GM21723 (cell line): ENCODE data around the gene TMEM191C.
"Not testable (repeated sequence)": the region's sequence is repeated elsewhere in the genome, so short reads cannot be mapped to it uniquely, and the experiment has no call there.

ENCODE experiments used
- ATAC-seq: cut with Tn5 transposase; IDR thresholded peaks from one replicate; pipeline ENCODE4 v1.9.1; 2021; ENCODE audit warnings: mild to moderate bottlenecking, moderate library complexity; ENCODE audit not compliant: unreplicated experiment

TMEM191C gene

DNA sequence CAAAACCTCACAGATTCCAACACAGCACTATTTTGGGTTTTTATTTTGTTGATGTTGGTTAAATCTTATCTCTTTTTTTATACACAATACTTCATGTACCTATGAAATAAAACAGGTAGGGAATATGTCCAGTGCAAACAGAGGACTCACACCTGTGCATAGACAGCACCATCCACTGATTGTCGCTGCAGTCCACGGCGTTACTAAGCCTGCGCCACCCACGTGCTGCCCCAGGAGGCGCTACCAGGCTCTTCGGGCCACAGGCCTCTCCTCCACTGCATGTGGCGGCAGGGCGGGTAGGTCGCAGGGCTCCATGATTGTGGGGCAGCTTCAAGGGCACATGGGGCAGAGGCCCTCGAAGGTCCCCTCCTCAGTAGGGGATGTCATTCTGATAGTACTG, 5.8 kb downstream of the TMEM191C start:
- not testable (repeated sequence) for ATAC-seq

- not testable (repeated sequence) for ATAC-seq
Measured at GRCh38 chr22:21473664-21474063, 6.5 kb downstream of the TMEM191C start.

- ATAC-seq: not testable (repeated sequence)
Measured at GRCh38 chr22:21484039-21484438, 16.9 kb downstream of the TMEM191C start.

DNA sequence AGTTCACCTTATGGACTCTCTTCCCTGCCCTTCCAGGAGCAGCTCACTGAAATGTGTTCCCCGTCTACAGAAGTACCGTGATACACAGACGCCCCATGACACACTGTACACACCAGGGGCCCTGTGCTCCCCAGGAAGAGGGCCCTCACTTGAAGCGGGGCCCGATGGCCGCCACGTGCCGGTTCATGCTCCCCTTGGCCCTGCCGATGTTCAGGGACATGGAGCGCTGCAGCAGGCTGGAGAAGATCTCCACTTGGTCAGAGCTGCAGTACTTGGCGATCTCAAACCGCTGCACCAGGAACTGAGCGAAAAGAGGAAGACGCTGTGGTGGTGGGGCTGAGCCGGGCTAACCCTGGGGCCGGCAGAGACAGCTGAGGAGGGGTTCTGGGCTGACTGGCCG, 20.5 kb downstream of the TMEM191C start:
- ATAC-seq: not testable (repeated sequence)

- ATAC-seq: not testable (repeated sequence)
Measured at GRCh38 chr22:21489149-21489680, 22.0 kb downstream of the TMEM191C start.

DNA sequence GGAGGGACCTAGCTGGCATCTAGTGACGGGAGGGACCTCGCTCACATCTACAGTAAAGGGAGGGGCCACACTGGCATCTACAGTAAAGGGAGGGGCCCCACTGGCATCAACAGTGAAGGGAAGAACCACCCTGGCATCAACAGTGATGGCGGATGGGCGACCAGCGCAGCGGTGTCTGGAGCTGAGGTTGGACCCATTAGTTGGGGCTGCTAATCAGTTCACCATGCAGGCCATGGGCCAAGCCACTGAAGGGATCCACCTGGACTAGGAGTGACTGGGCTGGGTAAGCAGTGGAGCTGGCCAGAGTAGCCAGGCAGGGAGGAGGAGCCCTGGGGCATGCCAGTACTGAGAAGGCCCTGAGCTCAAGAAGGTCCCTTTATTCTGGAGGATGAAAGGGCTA, 23.4 kb downstream of the TMEM191C start:
- ATAC-seq: not testable (repeated sequence)

DNA sequence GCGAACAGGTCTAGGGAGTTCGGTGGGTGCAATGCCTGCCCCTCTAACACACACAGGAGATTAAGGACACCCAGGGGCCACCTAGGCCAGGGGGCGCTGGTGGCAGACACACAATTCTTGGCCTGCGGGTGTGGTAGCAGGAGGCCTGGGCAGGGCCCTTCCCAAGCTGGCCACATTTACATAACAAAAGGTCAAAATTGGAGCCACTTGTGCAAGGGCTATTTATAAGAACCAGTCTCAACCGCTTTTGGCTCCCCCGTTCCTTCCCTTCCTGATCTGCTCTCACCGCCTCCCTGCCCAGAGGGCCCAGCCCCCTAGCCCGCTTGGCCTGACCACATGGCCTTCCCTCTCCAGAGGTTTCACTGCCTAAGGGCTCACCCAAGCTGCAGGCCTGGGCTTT, 25.1 kb downstream of the TMEM191C start:
- ATAC-seq: not testable (repeated sequence)

DNA sequence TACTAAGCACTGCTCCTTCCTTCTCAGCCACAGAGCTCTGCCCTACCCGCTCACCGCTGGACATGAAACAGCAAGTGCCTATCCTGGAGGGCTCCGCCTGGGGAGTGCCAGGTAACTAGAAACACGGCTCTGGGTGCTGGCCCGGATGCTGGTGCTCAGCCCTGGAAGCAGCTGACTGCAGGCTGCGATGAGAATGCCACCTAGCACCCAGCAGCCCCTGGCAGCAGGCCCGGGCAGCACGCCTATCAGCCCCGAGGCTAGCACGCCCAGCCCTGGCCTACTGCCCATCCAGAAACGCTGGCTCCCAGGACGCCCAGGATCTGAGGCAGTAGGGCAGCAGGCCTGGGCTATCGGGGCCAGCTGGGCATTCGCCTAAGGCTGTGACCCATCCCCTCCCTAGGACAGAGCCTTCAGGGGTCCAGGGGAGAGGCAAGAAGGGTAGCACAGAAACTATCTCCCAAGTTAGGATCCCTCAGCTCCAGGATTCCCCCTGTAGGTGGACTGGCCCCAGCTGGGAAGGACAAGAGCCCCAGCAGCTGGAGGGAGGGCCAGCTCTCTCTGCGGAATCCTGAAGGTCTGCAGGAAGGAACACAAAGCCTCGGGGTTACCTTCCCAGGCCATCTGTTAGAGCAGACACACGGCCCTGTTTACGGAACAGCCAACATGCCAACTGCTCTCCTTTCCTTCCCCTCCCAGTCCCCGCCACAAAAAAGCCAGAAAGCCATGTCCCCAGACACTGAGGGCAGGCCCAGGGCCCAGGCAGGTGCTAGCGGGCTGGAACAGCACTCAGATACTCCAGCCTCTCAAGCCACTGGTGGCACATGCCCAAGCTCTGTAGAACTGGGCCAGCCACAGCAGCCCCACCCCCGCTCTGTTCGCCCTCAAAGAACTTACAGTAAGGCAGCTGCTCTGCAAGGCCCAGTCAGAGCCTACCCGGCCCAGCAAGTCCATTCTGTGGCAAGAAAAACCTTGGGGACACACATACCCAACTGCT, 26.9 kb downstream of the TMEM191C start:
- ATAC-seq: not testable (repeated sequence)

DNA sequence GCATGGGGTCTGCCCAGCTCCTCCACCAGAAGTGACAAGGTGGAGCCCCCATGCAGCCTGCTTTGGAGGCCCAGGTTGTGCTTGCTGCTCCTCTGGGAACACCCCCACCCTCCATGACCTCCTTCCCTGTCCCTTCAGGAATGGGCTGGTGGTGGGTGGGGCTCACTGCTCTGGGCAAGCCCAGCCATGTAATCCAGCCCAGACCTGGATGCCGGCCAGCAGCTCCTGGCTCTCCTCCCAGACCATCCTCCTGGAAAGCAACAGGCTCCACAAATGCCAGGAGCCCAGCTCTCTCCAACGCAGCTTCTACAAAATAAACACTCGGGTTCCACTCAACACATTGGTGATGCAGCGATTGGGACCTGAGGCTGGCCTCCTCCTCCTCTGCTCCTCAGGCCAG, 30.8 kb downstream of the TMEM191C start:
- not testable (repeated sequence) for ATAC-seq

DNA sequence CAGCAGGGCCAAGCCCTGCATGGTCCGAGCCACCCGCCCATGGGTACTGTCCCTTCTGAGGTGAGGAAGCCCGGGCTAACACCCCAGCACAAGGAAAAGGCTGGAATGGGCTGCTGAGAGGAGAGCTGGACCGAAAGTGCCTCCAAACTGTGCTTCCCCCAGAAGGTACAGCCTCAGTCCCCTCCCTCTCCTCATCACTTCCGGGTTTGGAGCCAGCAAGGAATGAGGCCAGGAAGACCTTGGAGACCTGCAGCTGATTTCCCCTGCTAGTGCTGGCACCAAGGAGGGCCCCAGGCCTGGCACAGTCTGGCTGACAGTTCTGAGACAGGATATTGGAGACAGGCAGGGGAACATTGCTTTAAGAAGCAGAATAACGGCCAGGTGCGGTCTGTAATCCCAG, 31.3 kb downstream of the TMEM191C start:
- ATAC-seq: not testable (repeated sequence)

DNA sequence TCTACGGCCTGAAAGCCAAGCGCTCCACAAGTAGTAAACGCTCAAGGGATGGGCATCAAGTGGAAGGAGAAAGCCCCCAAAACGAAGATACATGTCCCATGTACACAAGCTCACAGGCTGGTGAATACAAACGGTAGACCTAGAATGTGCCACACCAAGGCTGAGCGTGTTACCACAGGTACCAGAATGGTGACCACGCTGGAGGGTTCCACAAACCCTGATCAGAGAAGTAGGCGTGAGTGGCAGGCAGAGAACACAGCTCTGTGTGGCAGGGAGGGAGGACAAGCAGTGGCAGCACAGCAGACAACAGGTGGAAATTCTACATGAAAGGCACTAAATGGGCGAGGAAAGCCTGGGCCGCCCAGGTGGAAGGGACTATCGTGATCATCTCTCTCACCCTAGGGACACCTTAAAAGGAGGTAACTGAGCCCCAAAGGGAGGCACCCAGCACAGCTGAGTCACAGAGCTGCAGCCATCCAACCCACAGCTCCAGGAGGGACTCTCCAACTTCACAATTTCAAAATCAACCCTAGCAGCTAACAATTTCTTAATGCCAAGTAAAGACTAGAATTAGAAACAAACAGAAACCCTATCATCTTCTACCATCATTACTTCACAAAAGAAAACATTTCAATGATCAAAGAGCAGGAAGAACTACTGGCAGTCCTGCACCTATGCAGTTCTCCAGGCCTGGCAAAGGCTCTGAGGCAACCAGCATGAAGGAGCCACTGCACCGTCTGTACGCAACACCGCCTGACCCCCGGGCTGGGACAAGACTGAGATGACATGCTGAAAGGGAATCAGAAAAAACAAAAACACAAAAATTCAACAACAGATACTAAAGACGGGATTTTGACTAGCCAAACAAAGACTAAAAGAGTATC, 32.7 kb downstream of the TMEM191C start:
- not testable (repeated sequence) for ATAC-seq

DNA sequence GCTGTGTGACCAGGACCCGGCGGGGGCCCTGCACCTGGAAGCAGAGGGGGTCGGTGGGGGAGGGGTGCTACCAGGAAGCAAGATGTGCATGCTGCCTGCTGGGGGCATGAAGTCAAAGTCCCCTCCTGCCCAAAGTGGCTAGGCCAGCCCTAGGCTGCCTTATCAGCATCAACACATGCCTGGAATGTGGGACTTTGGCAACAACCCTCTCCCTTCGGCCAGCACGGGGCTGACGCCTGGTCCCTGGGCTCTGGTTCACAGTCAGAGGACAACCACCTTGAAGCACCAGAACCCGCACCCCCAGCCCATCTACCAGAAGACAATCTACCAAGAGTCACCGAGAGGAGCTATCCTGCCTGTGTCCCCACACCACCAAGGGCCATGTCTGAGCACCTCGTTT, 43.2 kb downstream of the TMEM191C start:
- not testable (repeated sequence) for ATAC-seq

DNA sequence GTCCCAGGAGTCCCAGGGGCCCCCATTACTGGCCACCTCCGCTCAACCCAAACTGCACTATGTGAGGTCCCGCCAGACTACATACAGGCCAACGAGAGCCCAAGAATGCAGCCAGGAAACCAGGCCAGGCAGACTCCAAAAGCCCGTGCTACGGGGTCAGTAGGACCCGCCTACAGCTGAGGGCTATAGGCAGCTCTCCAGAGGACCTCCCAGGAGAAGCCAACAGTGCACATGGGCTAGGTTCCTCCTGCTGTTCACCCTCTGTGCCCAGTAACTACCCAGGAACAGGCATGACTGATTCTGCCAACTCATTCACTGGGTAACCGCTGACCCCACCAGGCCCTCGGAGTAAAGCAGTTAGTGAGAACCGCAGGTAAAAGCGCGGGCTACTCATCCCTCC, 44.8 kb downstream of the TMEM191C start:
- ATAC-seq: not testable (repeated sequence)

DNA sequence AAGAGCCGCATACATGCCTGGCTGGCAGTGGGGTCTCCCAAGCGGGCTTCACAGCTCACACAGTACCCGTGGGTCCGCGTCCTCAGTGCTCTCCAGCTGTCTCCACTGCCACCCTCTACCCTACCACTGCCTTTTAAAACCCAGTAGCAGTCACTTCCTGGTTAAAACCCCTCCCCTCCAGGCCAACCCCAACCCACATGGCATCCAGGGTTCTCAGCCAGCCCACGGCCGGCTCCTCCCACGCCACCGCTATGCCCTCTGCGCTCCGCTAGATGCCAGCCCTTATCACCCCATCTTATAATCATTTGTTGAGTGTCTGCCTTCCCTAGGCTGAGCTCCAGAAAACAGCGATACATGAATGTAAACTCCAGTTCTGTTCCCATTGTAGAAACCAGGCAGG, 46.9 kb downstream of the TMEM191C start:
- ATAC-seq: not testable (repeated sequence)

DNA sequence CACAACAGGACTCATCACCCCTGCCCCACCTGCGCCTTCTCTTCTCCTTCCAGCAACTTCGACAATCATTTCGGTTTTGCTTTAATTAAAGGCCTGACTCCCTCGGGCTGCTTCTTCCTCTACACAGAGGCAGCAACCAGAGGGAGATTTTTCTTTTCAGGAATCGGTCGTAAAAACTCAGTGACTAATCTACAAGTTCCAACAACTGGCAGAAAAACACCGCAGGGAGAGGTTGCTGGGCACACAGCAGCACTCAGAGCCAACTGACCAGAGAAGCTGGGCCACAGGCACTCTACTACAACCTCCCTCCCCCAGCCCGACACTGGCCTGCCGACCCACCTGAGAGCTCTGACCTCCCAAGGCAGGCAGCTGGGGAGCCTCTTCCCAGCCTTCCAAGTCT, 48.0 kb downstream of the TMEM191C start:
- not testable (repeated sequence) for ATAC-seq

GRCh38 chr22:21516522-21516921, 49.3 kb downstream of the TMEM191C start:
- peak; percentile 24 for ATAC-seq

DNA sequence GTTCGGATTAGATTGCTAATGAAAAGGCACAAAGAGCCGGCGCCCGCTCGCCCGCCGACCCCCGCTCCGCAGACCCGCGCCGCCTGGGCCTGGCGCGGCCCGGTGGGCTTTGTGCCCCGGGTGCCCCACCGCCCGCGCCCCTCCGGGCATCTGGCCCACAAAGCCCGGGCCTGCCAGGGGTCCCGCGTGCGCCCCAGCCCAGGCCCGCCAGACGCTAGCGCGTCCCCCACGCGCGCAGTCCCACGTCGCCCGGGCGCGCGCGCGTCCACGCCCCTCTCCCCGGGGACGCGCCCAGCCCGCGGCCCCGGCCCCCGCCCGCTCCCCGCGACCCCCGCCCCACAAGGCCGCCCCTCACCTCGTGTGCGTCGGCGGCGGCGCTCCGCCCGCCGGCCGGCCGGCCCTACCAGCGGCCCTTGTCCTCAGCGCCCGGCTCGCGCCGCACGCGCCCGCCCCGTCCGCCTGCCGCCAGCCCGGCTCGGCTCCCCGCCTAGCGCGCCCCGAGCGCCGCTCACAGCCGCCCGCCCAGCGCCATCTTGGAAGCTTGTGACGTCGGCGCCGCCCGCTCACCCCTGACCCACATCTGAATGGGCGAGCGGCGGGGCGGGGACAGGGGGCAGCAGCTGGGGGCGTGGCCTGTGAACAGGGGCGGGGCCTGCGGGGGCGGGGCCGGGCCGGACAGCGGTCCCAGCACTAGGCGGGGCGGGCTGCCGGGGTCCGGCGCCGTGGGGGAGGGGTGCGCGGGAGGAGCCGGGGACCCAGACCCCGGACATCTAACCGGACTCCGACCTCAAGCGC, 50.0 kb downstream of the TMEM191C start:
- ATAC-seq: peak; percentile 79
